Measurements from ENCODE around the gene NPDC1.

GRCh38 chr9:137048655-137049543 is 2.9 kb upstream of the NPDC1 start:
- TF ChIP-seq TAF1 (IDR thresholded peaks at IDR 0.05; ENCODE audit: low read depth, low read length) (no peak), SPI1 (IDR thresholded peaks at IDR 0.05; ENCODE audit: low read depth, low read length) (no peak), POLR2A (IDR thresholded peaks at IDR 0.05; ENCODE audit: low read depth, low read length) (no peak), POLR2AphosphoS5 (IDR thresholded peaks at IDR 0.05; ENCODE audit: low read depth, low read length) (no peak)
